Osteoblast (primary cell): ENCODE results near the gene ITGA2B. TPM values are rescaled to one million over a fixed set of nuclear protein-coding genes. Genes with fewer than 3 reads are reported as not detected.

Source experiments
- DNase-seq: peaks from one replicate; pipeline ENCODE4 v3.0.0; 2011; ENCODE audit warnings: low spot score, mixed read lengths; ENCODE audit not compliant: insufficient read length; ENCODE audit errors: missing footprints
- H2AFZ ChIP-seq: 2 replicates; pipeline ENCODE4 v1.6.0; 2011; ENCODE audit warnings: mild to moderate bottlenecking, low read length
- H3K27ac ChIP-seq: 2 replicates; pipeline ENCODE4 v1.5.1; 2011; ENCODE audit warnings: mild to moderate bottlenecking, low read depth, low read length, moderate library complexity
- H3K27me3 ChIP-seq: 2 replicates; pipeline ENCODE4 v1.6.0; 2012; ENCODE audit warnings: mild to moderate bottlenecking, control low read depth, inconsistent platforms, low read length, moderate library complexity; ENCODE audit not compliant: insufficient read depth
- H3K36me3 ChIP-seq: 2 replicates; pipeline ENCODE4 v1.5.1; 2011; ENCODE audit warnings: mild to moderate bottlenecking, low read length, control low read depth, moderate library complexity; ENCODE audit not compliant: insufficient read depth
- H3K4me1 ChIP-seq: 2 replicates; pipeline ENCODE4 v1.5.1; 2011; ENCODE audit warnings: mild to moderate bottlenecking, low read length, control low read depth, moderate library complexity; ENCODE audit not compliant: insufficient read depth
- H3K4me2 ChIP-seq: 2 replicates; pipeline ENCODE4 v1.6.0; 2011; ENCODE audit warnings: mild to moderate bottlenecking, low read length; ENCODE audit not compliant: insufficient read depth
- H3K4me3 ChIP-seq: fragments of 200-600 bp; sonication (generic); 3 replicates; pipeline ENCODE4 v1.5.1; 2012; ENCODE audit warnings: mild to moderate bottlenecking, low read length, inconsistent platforms; ENCODE audit not compliant: insufficient read depth
- H3K79me2 ChIP-seq: 2 replicates; pipeline ENCODE4 v1.6.0; 2012; ENCODE audit warnings: mild to moderate bottlenecking, low read length, control low read depth, inconsistent platforms; ENCODE audit not compliant: insufficient read depth
- H3K9me3 ChIP-seq: 2 replicates; pipeline ENCODE4 v1.5.1; 2011; ENCODE audit warnings: low read depth, low read length, control low read depth
- H4K20me1 ChIP-seq: 2 replicates; pipeline ENCODE4 v1.6.0; 2012; ENCODE audit warnings: mild to moderate bottlenecking, low read length, control low read depth; ENCODE audit not compliant: insufficient read depth
- CTCF ChIP-seq: IDR thresholded peaks from 2 replicates; pipeline ENCODE4 v1.5.1; 2011; ENCODE audit warnings: mild to moderate bottlenecking, low read depth, low read length, moderate library complexity; ENCODE audit errors: extremely low read depth
- small RNA-seq: library from RNA; depleted of rRNA; stranded (forward); fragments of <200 nt; gene quantifications from one replicate; pipeline ENCODE3, GENCODE V24; 2012
- total RNA-seq: library from RNA; depleted of rRNA; stranded (reverse); fragments of >200 nt; gene quantifications from 2 replicates; pipeline ENCODE4 v1.2.3, GENCODE V29; 2012

ITGA2B gene
- total RNA-seq, 1 donor = not detected

GRCh38 chr17:44322236-44322895 lies 67.1 kb downstream of the ITGA2B start:
- Histone ChIP-seq H3K79me2 (peaks cover 15% of the 10 kb centered on the region), H3K4me2 (no peak overlapping the region), H3K36me3 (peaks cover 15% of the 10 kb centered on the region), H4K20me1 (peaks cover 19% of the 10 kb centered on the region), H2AFZ (no peak overlapping the region), H3K9me3 (no peaks in the 10 kb centered on the region), H3K4me1 (peaks cover 5% of the 10 kb centered on the region), H3K27me3 (peaks cover 8% of the 10 kb centered on the region), H3K4me3 (no peak overlapping the region), H3K27ac (no peak overlapping the region)
- no peak for TF ChIP-seq CTCF
- DNase-seq = no peak

Small RNAs within 50 kb of the gene (small RNA-seq; reads per million reads assigned to genes)
- not detected for gene RN7SL258P

Other genes starting within 250 kb of the ITGA2B start
- gene HROB, start 247.7 kb downstream of the ITGA2B start, total RNA-seq = 1.8 TPM in 2 replicates
- gene ASB16, start 218.9 kb downstream of the ITGA2B start, total RNA-seq = not detected in 2 replicates
- 27.1 and 27.9 TPM in 2 replicates for gene TMUB2, start 202.7 kb downstream of the ITGA2B start, total RNA-seq
- gene ATXN7L3, start 189.8 kb downstream of the ITGA2B start, total RNA-seq = 34.5 and 38.4 TPM in 2 replicates
- gene UBTF, start 170.0 kb downstream of the ITGA2B start, total RNA-seq = 49.6 and 51.3 TPM in 2 replicates
- under 0.01 TPM in 1 of 2 replicates, not detected in the other for gene SLC4A1, start 121.5 kb downstream of the ITGA2B start, total RNA-seq
- gene RUNDC3A, start 81.0 kb downstream of the ITGA2B start, total RNA-seq = under 0.01 TPM in 1 of 2 replicates, not detected in the other
- gene SLC25A39, start 64.8 kb downstream of the ITGA2B start, total RNA-seq = 60.1 and 60.7 TPM in 2 replicates
- gene GRN, start 44.3 kb downstream of the ITGA2B start, total RNA-seq = 382 and 390 TPM in 2 replicates
- gene FAM171A2, start 25.8 kb downstream of the ITGA2B start, total RNA-seq = 3.5 and 4.3 TPM in 2 replicates
- gene GPATCH8, start 113.8 kb upstream of the ITGA2B start, total RNA-seq = 30.6 and 33.3 TPM in 2 replicates
- gene FZD2, start 167.8 kb upstream of the ITGA2B start, total RNA-seq = 15.9 and 23.9 TPM in 2 replicates